ENCODE results near the gene BIK. TPM values are rescaled to one million over a fixed set of nuclear protein-coding genes. Genes with fewer than 3 reads are reported as not detected.

Gene BIK
- total RNA-seq, 2 donors from 2014 or later, result 5.8 to 13.3 TPM

GRCh38 chr22:43171019-43171491, 60.5 kb downstream of the BIK start:
- Histone ChIP-seq H3K27ac (ENCODE audit: low read depth, low read length) (no peak overlapping the region), H3K9ac (ENCODE audit: extremely low read depth, low read length, poor library complexity, severe bottlenecking) (no peak overlapping the region), H3K9me3 (ENCODE audit: control insufficient read depth, low read length) (no peaks in the 10 kb centered on the region), H3K27me3 (ENCODE audit: control insufficient read depth, insufficient read depth, low read length, poor library complexity, severe bottlenecking) (no peaks in the 10 kb centered on the region), H3K4me1 (ENCODE audit: control insufficient read depth, insufficient read depth, low read length) (no peaks in the 10 kb centered on the region), H3K36me3 (ENCODE audit: control insufficient read depth, insufficient read depth, low read length) (peaks cover 32% of the 10 kb centered on the region), H3K4me3 (ENCODE audit: low read length) (no peak overlapping the region)
- no peaks in the 10 kb centered on the region for H3K9me3 Mint-ChIP-seq
- H3K4me1 Mint-ChIP-seq, result no peaks in the 10 kb centered on the region
- 87 to 93% methylated on average over 12 to 14 of the region's 14 CpGs for WGBS, 2 experiments (ENCODE audit: insufficient coverage in 1 of 2, insufficient read length in 1 of 2)
- peaks cover 53% of the 10 kb centered on the region for H3K36me3 Mint-ChIP-seq (ENCODE audit: low read depth)
- H3K27ac Mint-ChIP-seq, result no peak overlapping the region
- H3K4me3 Mint-ChIP-seq, result no peak overlapping the region
- H3K27me3 Mint-ChIP-seq (ENCODE audit: insufficient read depth), result no peaks in the 10 kb centered on the region
- TF ChIP-seq CTCF (conservative IDR thresholded peaks at IDR 0.05), result no peak
- no peak for DNase-seq

GRCh38 chr22:43171607-43172006, 61.1 kb downstream of the BIK start:
- H3K27ac Mint-ChIP-seq, result no peak overlapping the region
- no peaks in the 10 kb centered on the region for H3K27me3 ChIP-seq (ENCODE audit: control insufficient read depth, insufficient read depth, low read length, poor library complexity, severe bottlenecking)
- no peak overlapping the region for H3K27ac ChIP-seq (ENCODE audit: low read depth, low read length)
- H3K4me1 Mint-ChIP-seq, result no peaks in the 10 kb centered on the region
- DNase-seq, result no peak
- H3K4me3 Mint-ChIP-seq, result no peak overlapping the region
- no peaks in the 10 kb centered on the region for H3K4me1 ChIP-seq (ENCODE audit: control insufficient read depth, insufficient read depth, low read length)
- H3K9ac ChIP-seq (ENCODE audit: extremely low read depth, low read length, poor library complexity, severe bottlenecking), result no peak overlapping the region
- peaks cover 57% of the 10 kb centered on the region for H3K36me3 Mint-ChIP-seq (ENCODE audit: low read depth)
- TF ChIP-seq CTCF (conservative IDR thresholded peaks at IDR 0.05), result no peak
- H3K27me3 Mint-ChIP-seq (ENCODE audit: insufficient read depth), result no peaks in the 10 kb centered on the region
- no peaks in the 10 kb centered on the region for H3K9me3 ChIP-seq (ENCODE audit: control insufficient read depth, low read length)
- peaks cover 32% of the 10 kb centered on the region for H3K36me3 ChIP-seq (ENCODE audit: control insufficient read depth, insufficient read depth, low read length)
- WGBS, 2 experiments (ENCODE audit: insufficient coverage in 1 of 2, insufficient read length in 1 of 2), result 92 to 93% methylated on average over 8 to 12 of the region's 12 CpGs
- no peaks in the 10 kb centered on the region for H3K9me3 Mint-ChIP-seq
- H3K4me3 ChIP-seq (ENCODE audit: low read length), result no peak overlapping the region

GRCh38 chr22:43172191-43172590, 61.6 kb downstream of the BIK start:
- no peak for DNase-seq
- 95% methylated on average over 19 of the region's 19 CpGs for WGBS, 2 experiments (ENCODE audit: insufficient coverage in 1 of 2, insufficient read length in 1 of 2)
- H3K9ac ChIP-seq (ENCODE audit: extremely low read depth, low read length, poor library complexity, severe bottlenecking), result no peak overlapping the region
- H3K27ac ChIP-seq (ENCODE audit: low read depth, low read length), result no peak overlapping the region
- no peaks in the 10 kb centered on the region for H3K27me3 ChIP-seq (ENCODE audit: control insufficient read depth, insufficient read depth, low read length, poor library complexity, severe bottlenecking)
- H3K9me3 ChIP-seq (ENCODE audit: control insufficient read depth, low read length), result no peaks in the 10 kb centered on the region
- no peak overlapping the region for H3K4me3 ChIP-seq (ENCODE audit: low read length)
- H3K27ac Mint-ChIP-seq, result no peak overlapping the region
- H3K4me1 Mint-ChIP-seq, result no peaks in the 10 kb centered on the region
- no peaks in the 10 kb centered on the region for H3K9me3 Mint-ChIP-seq
- no peaks in the 10 kb centered on the region for H3K27me3 Mint-ChIP-seq (ENCODE audit: insufficient read depth)
- H3K4me3 Mint-ChIP-seq, result no peak overlapping the region
- no peaks in the 10 kb centered on the region for H3K4me1 ChIP-seq (ENCODE audit: control insufficient read depth, insufficient read depth, low read length)
- H3K36me3 Mint-ChIP-seq (ENCODE audit: low read depth), result peaks cover 56% of the 10 kb centered on the region
- TF ChIP-seq CTCF (conservative IDR thresholded peaks at IDR 0.05), result no peak
- peaks cover 35% of the 10 kb centered on the region for H3K36me3 ChIP-seq (ENCODE audit: control insufficient read depth, insufficient read depth, low read length)

Measured in endodermal cell (in vitro differentiated cells).